K562 (cell line): ENCODE measurements around the gene EFNA5. TPM values are rescaled to one million over a fixed set of nuclear protein-coding genes. Genes with fewer than 3 reads are reported as not detected.

Experiments used
- ATAC-seq: fragments of 200-7000 bp; cut with Tn5 transposase; 3 replicates; pipeline ENCODE4 v1.9.1; 2020; ENCODE audit warnings: moderate library complexity
- BruUV-seq: library from RNA; stranded (reverse); fragments of 400-500 nt; replicated peaks from 2 replicates; lab custom pipeline; 2021; lab: Mats Ljungman, UMichigan
- CTCF ChIA-PET: fragments of 300-600 bp; formaldehyde crosslinking; extraction: SDS; loops from one replicate; lab custom pipeline; 2021; ENCODE audit warnings: low intra/inter-chr PET ratio; lab: Yijun Ruan, JAX
- POLR2A ChIA-PET: fragments of 300-600, 350-650 bp; sonication (Branson Sonifier 250); formaldehyde crosslinking; extraction: SDS; loops from one replicate; lab custom pipeline; 2021; ENCODE audit warnings: antibody characterized with exemption, inconsistent platforms; lab: Yijun Ruan, JAX
- DNase-seq, 4 experiments: peaks; one replicate each; pipeline versions ENCODE4 v3.0.0 to v3.0.0-alpha.2; 2011 to 2018; ENCODE audit warnings: low spot score in 3 of 4, mixed read lengths in 3 of 4; ENCODE audit errors: extremely low read depth in 1 of 4
- FAIRE-seq: peaks from 2 replicates; lab custom pipeline; 2011; peaks lifted over from hg19 to GRCh38; lab: Jason Lieb, UNC
- H2AFZ ChIP-seq: 2 replicates; pipeline ENCODE4 v1.6.0; 2011; ENCODE audit warnings: low read depth, low read length, control low read depth, inconsistent platforms
- H3K27ac ChIP-seq: fragments of 200-600 bp; 3 replicates; pipeline ENCODE4 v1.8.0; 2011; ENCODE audit warnings: low read depth, mild to moderate bottlenecking, control low read depth, inconsistent platforms, low read length, moderate library complexity, mixed read lengths; ENCODE audit errors: extremely low read depth
- H3K27me3 ChIP-seq, 2 experiments: fragments of 300-600 bp in 1 of 2; 2 replicates in 1 of 2; 3 replicates in 1 of 2; pipeline versions ENCODE4 v1.6.0 to v1.8.0; 2011; ENCODE audit warnings: inconsistent platforms in 2 of 2, low read length in 2 of 2, mild to moderate bottlenecking in 1 of 2, mixed read lengths in 1 of 2, moderate library complexity in 1 of 2; ENCODE audit not compliant: control insufficient read depth in 2 of 2, insufficient read depth in 2 of 2
- H3K36me3 ChIP-seq: fragments of 300-600 bp; 3 replicates; pipeline ENCODE4 v1.8.0; 2011; ENCODE audit warnings: mild to moderate bottlenecking, low read length, inconsistent platforms; ENCODE audit not compliant: control insufficient read depth, insufficient read depth
- H3K4me1 ChIP-seq, 2 experiments: fragments of 200-600 bp in 1 of 2; replicated peaks in 1 of 2; 2 replicates in 1 of 2; 3 replicates in 1 of 2; pipeline versions ENCODE4 v1.5.1 to v1.8.0; 2011; ENCODE audit warnings: inconsistent platforms in 2 of 2, low read length in 2 of 2, mild to moderate bottlenecking in 1 of 2, mixed read lengths in 1 of 2, moderate library complexity in 1 of 2; ENCODE audit not compliant: control insufficient read depth in 2 of 2, insufficient read depth in 2 of 2
- H3K4me2 ChIP-seq: 2 replicates; pipeline ENCODE4 v1.6.1; 2011; ENCODE audit warnings: low read length, control low read depth, inconsistent platforms, mixed read lengths; ENCODE audit not compliant: insufficient read depth
- H3K4me3 ChIP-seq: fragments of 200-600 bp; sonication (generic), shearing (Covaris generic); 2 replicates; pipeline ENCODE4 v1.5.1; 2016; ENCODE audit warnings: control low read depth, inconsistent platforms
- H3K79me2 ChIP-seq: fragments of 200-600 bp; 3 replicates; pipeline ENCODE4 v1.8.0; 2011; ENCODE audit warnings: low read length, inconsistent platforms; ENCODE audit not compliant: control insufficient read depth, insufficient read depth
- H3K9ac ChIP-seq, 2 experiments: 2 replicates each; pipeline versions ENCODE4 v1.6.0 to v1.6.1; 2011; ENCODE audit warnings: low read depth in 2 of 2, low read length in 2 of 2, control low read depth in 1 of 2, inconsistent platforms in 1 of 2, mild to moderate bottlenecking in 1 of 2, mixed read lengths in 1 of 2; ENCODE audit not compliant: insufficient read depth in 1 of 2
- H3K9me1 ChIP-seq: one replicate; pipeline ENCODE4 v1.6.0; 2011; ENCODE audit warnings: inconsistent platforms, mild to moderate bottlenecking, low read length, moderate library complexity; ENCODE audit not compliant: control insufficient read depth, insufficient read depth
- H3K9me3 ChIP-seq: replicated peaks from 2 replicates; pipeline ENCODE4 v1.5.1; 2011; ENCODE audit warnings: low read depth, low read length, inconsistent platforms; ENCODE audit not compliant: control insufficient read depth, insufficient read depth
- H4K20me1 ChIP-seq: replicated peaks from 2 replicates; pipeline ENCODE4 v1.6.1; 2011; ENCODE audit warnings: low read length, inconsistent platforms, mixed read lengths; ENCODE audit not compliant: control insufficient read depth, insufficient read depth
- CREM ChIP-seq: IDR thresholded peaks from 2 replicates; pipeline ENCODE4 v1.6.1; 2014; ENCODE audit warnings: antibody characterized with exemption, low read depth
- DPF2 ChIP-seq: fragments of 450-650 bp; IDR thresholded peaks from 2 replicates; pipeline ENCODE4 v1.6.1; 2016
- E2F5 ChIP-seq: sonication (generic); formaldehyde crosslinking; IDR thresholded peaks from 2 replicates; pipeline ENCODE4 v1.8.0; 2022; ENCODE audit warnings: mild to moderate bottlenecking, missing genetic modification reagents
- EP300 ChIP-seq: IDR thresholded peaks from 2 replicates; pipeline ENCODE4 v1.6.1; 2012; ENCODE audit warnings: low read length, improper control_type of control experiment
- FOXJ2 ChIP-seq: fragments of 200-800 bp; sonication (Bioruptor generic); IDR thresholded peaks from 2 replicates; pipeline ENCODE4 v1.6.1; 2016; ENCODE audit warnings: missing genetic modification characterization, missing compliant biosample characterization
- FOXK1 ChIP-seq: sonication (generic); formaldehyde crosslinking; IDR thresholded peaks from 2 replicates; pipeline ENCODE4 v1.8.0; 2022; ENCODE audit warnings: missing genetic modification reagents, mild to moderate bottlenecking, borderline replicate concordance
- FOXP4 ChIP-seq: sonication (generic); formaldehyde crosslinking; IDR thresholded peaks from 2 replicates; pipeline ENCODE4 v1.8.0; 2022; ENCODE audit warnings: mild to moderate bottlenecking, missing genetic modification reagents, borderline replicate concordance
- GTF2E2 ChIP-seq: fragments of 200-800 bp; sonication (Bioruptor generic); IDR thresholded peaks from 2 replicates; pipeline ENCODE4 v1.6.1; 2016; ENCODE audit warnings: missing genetic modification characterization, missing compliant biosample characterization
- HMG20B ChIP-seq: fragments of 250-450 bp; sonication (Bioruptor Pico); IDR thresholded peaks from 2 replicates; pipeline ENCODE4 v1.5.0; 2021; ENCODE audit warnings: mild to moderate bottlenecking
- L3MBTL2 ChIP-seq: fragments of 450-650 bp; IDR thresholded peaks from 2 replicates; pipeline ENCODE4 v1.6.1; 2016; ENCODE audit warnings: mild to moderate bottlenecking, moderate library complexity
- NR3C1 ChIP-seq: sonication (generic); formaldehyde crosslinking; IDR thresholded peaks from 2 replicates; pipeline ENCODE4 v1.8.1; 2022; ENCODE audit warnings: missing genetic modification reagents
- PTTG1 ChIP-seq: fragments of 450-650 bp; IDR thresholded peaks from 2 replicates; pipeline ENCODE4 v1.6.1; 2016; ENCODE audit warnings: low read depth, mild to moderate bottlenecking, missing genetic modification characterization, missing compliant biosample characterization
- SRSF1 ChIP-seq: fragments of 200-400 bp; formaldehyde crosslinking; IDR thresholded peaks from 2 replicates; pipeline ENCODE4 v1.6.1; 2017; ENCODE audit warnings: mild to moderate bottlenecking, low read depth, low read length, moderate library complexity
- TAF15 ChIP-seq: fragments of 200-400 bp; formaldehyde crosslinking; IDR thresholded peaks from 2 replicates; pipeline ENCODE4 v1.6.1; 2017; ENCODE audit warnings: mild to moderate bottlenecking, low read depth, low read length, moderate library complexity
- TCF15 ChIP-seq: fragments of 250-450 bp; sonication (Bioruptor Pico); IDR thresholded peaks from 2 replicates; pipeline ENCODE4 v1.8.0; 2022; ENCODE audit warnings: moderate library complexity, mild to moderate bottlenecking, inconsistent platforms
- TFAM ChIP-seq: fragments of 250-450 bp; sonication (Bioruptor Pico); conservative IDR thresholded peaks from 2 replicates; pipeline ENCODE4 v1.5.0; 2021; ENCODE audit warnings: mild to moderate bottlenecking, moderate library complexity
- TGIF2 ChIP-seq: sonication (generic); formaldehyde crosslinking; IDR thresholded peaks from 2 replicates; pipeline ENCODE4 v1.8.1; 2022; ENCODE audit warnings: mild to moderate bottlenecking, missing genetic modification reagents, moderate library complexity
- ZBED1 ChIP-seq: IDR thresholded peaks from 2 replicates; pipeline ENCODE4 v1.6.1; 2014
- ZNF23 ChIP-seq: fragments of 250-450 bp; sonication (Bioruptor Pico); IDR thresholded peaks from 2 replicates; pipeline ENCODE4 v1.4.0; 2020; ENCODE audit warnings: mild to moderate bottlenecking
- ZNF316 ChIP-seq: fragments of 450-650 bp; IDR thresholded peaks from 2 replicates; pipeline ENCODE4 v1.6.1; 2016
- ZNF354B ChIP-seq: fragments of 250-450 bp; sonication (Bioruptor Pico); IDR thresholded peaks from 2 replicates; pipeline ENCODE4 v1.4.0; 2020
- ZNF584 ChIP-seq: fragments of 200-800 bp; sonication (Bioruptor generic); IDR thresholded peaks from 2 replicates; pipeline ENCODE4 v1.6.1; 2016; ENCODE audit warnings: low read depth, mild to moderate bottlenecking, missing genetic modification characterization, missing compliant biosample characterization
- ZNF589 ChIP-seq: fragments of 200-800 bp; sonication (Bioruptor generic); IDR thresholded peaks from 2 replicates; pipeline ENCODE4 v1.6.1; 2016; ENCODE audit warnings: low read depth, missing genetic modification characterization, missing compliant biosample characterization
- WGBS: fragments of 100-300 bp; shearing (Covaris generic); methylation state at CpG from one replicate; pipeline ENCODE4 v1.1.6; 2016; ENCODE audit warnings: low coverage, mixed read lengths; ENCODE audit not compliant: insufficient coverage; ENCODE audit errors: missing lambda C conversion rate; 5-methylcytosine and 5-hydroxymethylcytosine counted together
- in situ Hi-C: fragments of 300-500 bp; cut with MboI; formaldehyde crosslinking; loops from 4 replicates; pipeline ENCODE4 v1.15.0; 2018; ENCODE audit warnings: inconsistent platforms, mixed read lengths
- intact Hi-C: fragments of 100-400 bp; cut with micrococcal nuclease; formaldehyde crosslinking; loops from 2 replicates; pipeline ENCODE4 v1.14.2; 2022
- polyA plus RNA-seq, 8 experiments: library from polyadenylated mRNA; depleted of rRNA in 4 of 8; stranded (reverse) in 5 of 8; unstranded in 3 of 8; fragments of >200 nt; fragmentation: Nextera tagmentation in 2 of 8; fragmentation: Illumina TruSeq in 1 of 8; extraction: Ambion mirVana in 2 of 8; extraction: Trizol in 1 of 8; gene quantifications; 2 replicates each; pipeline versions ENCODE4 v1.2.1 to v1.2.3, GENCODE V29; 2011 to 2014; ENCODE audit warnings: inconsistent platforms in 1 of 8, missing spikeins in 1 of 8
- total RNA-seq, 7 experiments: library from RNA; depleted of rRNA in 6 of 7; stranded (reverse); fragments of >200 nt in 6 of 7; fragmentation: Illumina TruSeq in 2 of 7; extraction: Trizol in 2 of 7; gene quantifications; 2 replicates each; pipeline versions ENCODE4 v1.2.1 to v1.2.3, GENCODE V29; 2011 to 2021; ENCODE audit warnings: low replicate concordance in 1 of 7

EFNA5 gene
- total and polyA plus RNA-seq, 9 of the 15 experiments (the other 6 are each of a cell fraction or from before 2014, with no cell fraction given): 0.20 TPM; not detected in 8

GRCh38 chr5:107413754-107414153, 257.0 kb downstream of the EFNA5 start (continued):
- TF ChIP-seq TCF15 (CRISPR knock-in tag): no peak
- TF ChIP-seq FOXK1 (CRISPR knock-in tag): no peak
- TF ChIP-seq TGIF2 (CRISPR knock-in tag): no peak
- no peak for TF ChIP-seq PTTG1 (tag)
- TF ChIP-seq, all 486 proteins: peak for 0

GRCh38 chr5:107408564-107408963, 262.2 kb downstream of the EFNA5 start:
- no peak for ATAC-seq
- Histone ChIP-seq H3K9me3 (no peaks in the 10 kb centered on the region), H4K20me1 (no peaks in the 10 kb centered on the region), H3K9me1 (no peaks in the 10 kb centered on the region), H3K9ac (no peak overlapping the region), H3K27me3 (no peaks in the 10 kb centered on the region), H3K36me3 (no peaks in the 10 kb centered on the region), H3K79me2 (no peaks in the 10 kb centered on the region), H2AFZ (no peak overlapping the region), H3K27ac (no peak overlapping the region), H3K4me2 (no peak overlapping the region), H3K4me3 (no peak overlapping the region), H3K4me1 (no peaks in the 10 kb centered on the region)
- ChIA-PET POLR2A (no interaction called here), CTCF (no interaction called here)
- no peak for DNase-seq
- no peak for TF ChIP-seq ZNF354B (CRISPR knock-in tag)
- no peak for TF ChIP-seq SRSF1
- TF ChIP-seq CREM: no peak
- no peak for TF ChIP-seq FOXP4 (CRISPR knock-in tag)
- TF ChIP-seq ZBED1: no peak
- TF ChIP-seq L3MBTL2: no peak
- TF ChIP-seq GTF2E2 (tag): no peak
- no peak for TF ChIP-seq HMG20B
- TF ChIP-seq FOXJ2 (tag): no peak
- TF ChIP-seq DPF2: no peak
- TF ChIP-seq NR3C1 (CRISPR knock-in tag): no peak
- no peak for TF ChIP-seq ZNF589 (CRISPR knock-in tag)
- TF ChIP-seq E2F5 (CRISPR knock-in tag): no peak
- no peak for TF ChIP-seq ZNF584 (CRISPR knock-in tag)
- no peak for TF ChIP-seq ZNF316
- TF ChIP-seq EP300: no peak
- TF ChIP-seq TFAM (CRISPR knock-in tag): no peak
- no peak for TF ChIP-seq ZNF23 (CRISPR knock-in tag)
- no peak for TF ChIP-seq TAF15
- no peak for FAIRE-seq
- no TSS peak for BruUV-seq
- in situ Hi-C loops (no loop called here), intact Hi-C loops (no loop called here)
- 0% methylated on average over 2 of the region's 2 CpGs for WGBS
